Karpas-422 (cell line): ENCODE data around the gene SFTPA2. TPM values are rescaled to one million over a fixed set of nuclear protein-coding genes. Genes with fewer than 3 reads are reported as not detected.
"Not testable (repeated sequence)": the region's sequence is repeated elsewhere in the genome, so short reads cannot be mapped to it uniquely, and the experiment has no call there.

Experiments used
- DNase-seq: peaks from one replicate; pipeline ENCODE4 v3.0.0-alpha.2; 2015
- H2AFZ ChIP-seq: fragments of 200-600 bp; sonication (generic); 2 replicates; pipeline ENCODE4 v1.6.1; 2014; ENCODE audit warnings: antibody characterized with exemption, low read length, mixed read lengths
- H3K27ac ChIP-seq: fragments of 200-600 bp; sonication (generic); 2 replicates; pipeline ENCODE4 v1.5.1; 2014; ENCODE audit warnings: mild to moderate bottlenecking, low read length, moderate library complexity
- H3K27me3 ChIP-seq: fragments of 200-600 bp; sonication (generic); 2 replicates; pipeline ENCODE4 v1.6.1; 2014; ENCODE audit warnings: low read length, mixed read lengths
- H3K36me3 ChIP-seq: fragments of 200-600 bp; sonication (generic); 2 replicates; pipeline ENCODE4 v1.6.1; 2014; ENCODE audit warnings: low read length, mixed read lengths; ENCODE audit not compliant: insufficient read depth
- H3K4me1 ChIP-seq: fragments of 200-600 bp; sonication (generic); 2 replicates; pipeline ENCODE4 v1.6.1; 2014; ENCODE audit warnings: mild to moderate bottlenecking, low read length, mixed read lengths
- H3K4me2 ChIP-seq: fragments of 200-600 bp; sonication (generic); 2 replicates; pipeline ENCODE4 v1.6.1; 2014; ENCODE audit warnings: low read length, low read depth, mild to moderate bottlenecking; ENCODE audit not compliant: poor library complexity, severe bottlenecking
- H3K4me3 ChIP-seq: fragments of 200-600 bp; sonication (generic); 2 replicates; pipeline ENCODE4 v1.5.1; 2014; ENCODE audit warnings: mild to moderate bottlenecking, antibody characterized with exemption, low read length, mixed read lengths
- H3K79me2 ChIP-seq: fragments of 200-600 bp; sonication (generic); 2 replicates; pipeline ENCODE4 v1.6.1; 2014; ENCODE audit warnings: mild to moderate bottlenecking, low read length, mixed read lengths
- H3K9ac ChIP-seq: fragments of 200-600 bp; sonication (generic); 2 replicates; pipeline ENCODE4 v1.6.0; 2014; ENCODE audit warnings: low read length
- H3K9me2 ChIP-seq: fragments of 200-600 bp; sonication (generic), shearing (Covaris generic); replicated peaks from 2 replicates; pipeline ENCODE4 v1.6.0; 2014; ENCODE audit warnings: mild to moderate bottlenecking, low read length, moderate library complexity; ENCODE audit not compliant: insufficient read depth
- H3K9me3 ChIP-seq: fragments of 300-700, 200-600 bp; sonication (generic); 2 replicates; pipeline ENCODE4 v1.6.1; 2014; ENCODE audit warnings: low read length, mixed read lengths
- H4K20me1 ChIP-seq: fragments of 200-600 bp; sonication (generic); 2 replicates; pipeline ENCODE4 v1.6.1; 2014; ENCODE audit warnings: mild to moderate bottlenecking, antibody characterized with exemption, low read length, low read depth; ENCODE audit not compliant: insufficient read depth
- total RNA-seq: library from RNA; depleted of rRNA; stranded (reverse); fragments of >200 nt; shearing (Covaris generic); gene quantifications from 2 replicates; pipeline ENCODE4 v1.2.3, GENCODE V29; 2014; ENCODE audit warnings: low replicate concordance

SFTPA2 gene
- total RNA-seq, 1 experiment from 2014 or later: not detected

DNA sequence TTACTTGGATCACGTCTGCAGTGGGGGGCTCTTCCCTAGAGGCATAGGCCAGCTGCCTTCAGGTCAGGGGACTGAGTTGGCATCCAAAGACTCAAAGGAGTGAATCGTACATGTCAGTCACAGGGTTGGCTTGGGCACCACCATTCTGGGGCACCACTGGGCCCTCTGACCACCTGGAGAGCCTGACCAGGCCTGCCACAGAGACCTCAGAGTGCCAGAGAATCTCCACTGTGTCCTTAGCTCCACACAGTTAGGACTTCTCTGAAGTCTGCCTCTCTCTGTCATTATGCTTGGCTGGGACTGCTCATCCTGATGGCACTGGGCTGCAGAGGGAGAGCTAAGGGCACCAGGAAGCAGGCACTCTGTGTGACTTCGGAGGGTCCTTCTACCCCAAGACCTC is 34.4 kb upstream of the SFTPA2 start:
- not testable (repeated sequence) for H3K4me2 ChIP-seq, H3K4me1 ChIP-seq, H3K79me2 ChIP-seq, H4K20me1 ChIP-seq, H3K9me2 ChIP-seq, H3K4me3 ChIP-seq, H3K27me3 ChIP-seq, H3K27ac ChIP-seq, DNase-seq, H3K36me3 ChIP-seq, H2AFZ ChIP-seq, H3K9ac ChIP-seq, H3K9me3 ChIP-seq

- H3K36me3 ChIP-seq: no peaks in the 10 kb centered on the region
- no peak overlapping the region for H3K9ac ChIP-seq
- no peak overlapping the region for H3K27ac ChIP-seq
- no peak for DNase-seq
- H3K4me2 ChIP-seq: no peak overlapping the region
- H3K9me2 ChIP-seq: no peaks in the 10 kb centered on the region
- H3K4me1 ChIP-seq: no peaks in the 10 kb centered on the region
- no peak overlapping the region for H2AFZ ChIP-seq
- no peaks in the 10 kb centered on the region for H4K20me1 ChIP-seq
- no peaks in the 10 kb centered on the region for H3K79me2 ChIP-seq
- H3K27me3 ChIP-seq: 0 out of 2 replicates have a peak, but pooled peaks cover 3% of the 10 kb centered on the region
- H3K4me3 ChIP-seq: no peak overlapping the region
- H3K9me3 ChIP-seq: no peaks in the 10 kb centered on the region; the same call in 1 of the 2 replicates
Observed at GRCh38 chr10:79593377-79593776, 33.2 kb upstream of the SFTPA2 start.

- Histone ChIP-seq H3K79me2 (no peaks in the 10 kb centered on the region), H2AFZ (no peak overlapping the region), H3K4me3 (no peak overlapping the region), H3K9me2 (no peaks in the 10 kb centered on the region), H3K4me2 (no peak overlapping the region), H3K27me3 (no peaks in the 10 kb centered on the region), H4K20me1 (no peaks in the 10 kb centered on the region), H3K27ac (no peak overlapping the region), H3K9ac (no peak overlapping the region), H3K4me1 (no peaks in the 10 kb centered on the region), H3K36me3 (no peaks in the 10 kb centered on the region), H3K9me3 (no peaks in the 10 kb centered on the region)
- no peak for DNase-seq
Observed at GRCh38 chr10:79588800-79589199, 28.6 kb upstream of the SFTPA2 start.

DNA sequence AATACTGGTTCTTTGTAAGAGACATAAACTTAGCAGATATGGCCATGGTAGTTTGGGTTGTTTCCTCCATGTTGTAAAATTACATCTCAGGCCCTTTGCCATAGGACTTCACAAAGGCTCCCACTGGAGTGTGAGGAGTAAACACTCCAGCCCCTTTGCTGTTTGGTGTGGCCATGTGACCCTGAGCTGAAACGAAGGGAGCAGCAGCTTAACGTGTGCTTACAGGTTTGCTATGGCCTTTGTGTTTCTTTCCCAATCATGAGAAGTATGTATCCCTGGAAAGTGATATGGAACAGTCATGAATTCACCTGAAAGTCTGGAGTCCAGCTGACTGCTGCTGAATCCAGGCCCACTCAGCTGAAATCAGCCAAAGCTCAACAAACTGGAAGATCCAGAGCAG is 26.7 kb upstream of the SFTPA2 start:
- H3K4me3 ChIP-seq: no peak overlapping the region
- no peaks in the 10 kb centered on the region for H3K9me3 ChIP-seq
- no peak overlapping the region for H2AFZ ChIP-seq
- H3K9me2 ChIP-seq: no peaks in the 10 kb centered on the region
- DNase-seq: no peak
- no peaks in the 10 kb centered on the region for H4K20me1 ChIP-seq
- H3K27me3 ChIP-seq: no peaks in the 10 kb centered on the region
- no peaks in the 10 kb centered on the region for H3K4me1 ChIP-seq
- H3K4me2 ChIP-seq: no peak overlapping the region
- no peaks in the 10 kb centered on the region for H3K79me2 ChIP-seq
- no peaks in the 10 kb centered on the region for H3K36me3 ChIP-seq
- no peak overlapping the region for H3K27ac ChIP-seq
- no peak overlapping the region for H3K9ac ChIP-seq

GRCh38 chr10:79585870-79586527 is 25.8 kb upstream of the SFTPA2 start:
- Histone ChIP-seq H3K27ac (no peak overlapping the region), H2AFZ (no peak overlapping the region), H3K36me3 (no peaks in the 10 kb centered on the region), H4K20me1 (no peaks in the 10 kb centered on the region), H3K9ac (no peak overlapping the region), H3K9me2 (no peaks in the 10 kb centered on the region), H3K4me2 (no peak overlapping the region), H3K9me3 (no peaks in the 10 kb centered on the region), H3K27me3 (no peaks in the 10 kb centered on the region), H3K79me2 (no peaks in the 10 kb centered on the region), H3K4me1 (no peaks in the 10 kb centered on the region), H3K4me3 (no peak overlapping the region)
- DNase-seq: no peak

GRCh38 chr10:79583488-79584024 is 23.3 kb upstream of the SFTPA2 start:
- no peaks in the 10 kb centered on the region for H3K79me2 ChIP-seq

GRCh38 chr10:79582954-79583353 is 22.7 kb upstream of the SFTPA2 start:
- not testable (repeated sequence) for H3K4me1 ChIP-seq, H3K36me3 ChIP-seq, H3K9me3 ChIP-seq, H4K20me1 ChIP-seq, H2AFZ ChIP-seq, H3K27ac ChIP-seq, H3K9ac ChIP-seq, H3K4me3 ChIP-seq, H3K79me2 ChIP-seq, H3K9me2 ChIP-seq, H3K27me3 ChIP-seq, DNase-seq, H3K4me2 ChIP-seq

More at GRCh38 chr10:79583488-79584024, 23.3 kb upstream of the SFTPA2 start:
- H3K27me3 ChIP-seq: no peaks in the 10 kb centered on the region
- H3K4me2 ChIP-seq: no peak overlapping the region
- H3K9me2 ChIP-seq: no peaks in the 10 kb centered on the region
- no peak overlapping the region for H3K9ac ChIP-seq
- H4K20me1 ChIP-seq: no peaks in the 10 kb centered on the region
- no peaks in the 10 kb centered on the region for H3K4me1 ChIP-seq
- no peak overlapping the region for H2AFZ ChIP-seq
- DNase-seq: no peak
- H3K27ac ChIP-seq: no peak overlapping the region
- H3K4me3 ChIP-seq: no peak overlapping the region
- no peaks in the 10 kb centered on the region for H3K9me3 ChIP-seq
- H3K36me3 ChIP-seq: no peaks in the 10 kb centered on the region

- Histone ChIP-seq H3K4me1 (no peaks in the 10 kb centered on the region), H2AFZ (no peak overlapping the region), H3K4me2 (no peak overlapping the region), H4K20me1 (no peaks in the 10 kb centered on the region), H3K27me3 (no peaks in the 10 kb centered on the region), H3K4me3 (no peak overlapping the region), H3K36me3 (no peaks in the 10 kb centered on the region), H3K79me2 (no peaks in the 10 kb centered on the region), H3K9ac (no peak overlapping the region), H3K9me3 (no peaks in the 10 kb centered on the region), H3K27ac (no peak overlapping the region), H3K9me2 (no peaks in the 10 kb centered on the region)
- no peak for DNase-seq
Observed at GRCh38 chr10:79582096-79582495, 21.9 kb upstream of the SFTPA2 start.
